Pancreas (tissue), 10 donors: Measurements from ENCODE around the gene LRRC55. TPM values are rescaled to one million over a fixed set of nuclear protein-coding genes. Genes with fewer than 3 reads are reported as not detected.
A peak's percentile ranks its signal among the peaks of the same experiment; 100 is the strongest.

Experiments
- ATAC-seq, 4 donors: fragments of 200-7000 bp; cut with Tn5 transposase; one replicate each; pipeline versions ENCODE4 v1.8.0 to v1.9.1; 2020; ENCODE audit warnings: mild to moderate bottlenecking in 4 of 4, moderate library complexity in 4 of 4
- DNase-seq, 6 donors: peaks; one replicate each; pipeline ENCODE4 v3.0.0-alpha.2; 2020
- FAIRE-seq: peaks from 2 replicates; lab custom pipeline; 2012; peaks lifted over from hg19 to GRCh38; lab: Jason Lieb, UNC
- H3K27ac ChIP-seq, 4 donors: fragments of 200-600 bp; sonication (generic); 1 replicate in 3 of 4; 2 replicates in 1 of 4; pipeline versions ENCODE4 v1.5.0 to v1.8.0; 2020
- H3K27me3 ChIP-seq, 4 donors: fragments of 200-600 bp; one replicate each; pipeline ENCODE4 v1.8.0; 2021
- H3K36me3 ChIP-seq, 3 donors: fragments of 200-600 bp; sonication (generic) in 1 of 3; one replicate each; pipeline versions ENCODE4 v1.5.0 to v1.8.0; 2020 to 2021
- H3K4me1 ChIP-seq, 3 donors: fragments of 200-600 bp; one replicate each; pipeline ENCODE4 v1.8.0; 2021
- H3K4me3 ChIP-seq, 4 donors: fragments of 200-600 bp; sonication (generic) in 2 of 4; one replicate each; pipeline versions ENCODE4 v1.5.0 to v1.8.0; 2020 to 2021
- H3K9me3 ChIP-seq, 4 donors: fragments of 200-600 bp; one replicate each; pipeline ENCODE4 v1.8.0; 2021
- CTCF ChIP-seq, 4 donors: fragments of 200-600 bp; sonication (generic) in 3 of 4; IDR thresholded peaks; one replicate each; pipeline versions ENCODE4 v1.5.0 to v1.8.0; 2021; ENCODE audit warnings: antibody characterized with exemption in 4 of 4
- WGBS, 2 donors: extraction: QIAGEN DNeasy Blood & Tissue Kit; methylation state at CpG; one replicate each; pipeline ENCODE4 v1.1.7; 2013; 5-methylcytosine and 5-hydroxymethylcytosine counted together
- intact Hi-C, 3 donors: fragments of 100-400 bp; cut with DNase I; formaldehyde crosslinking; loops; one replicate each; pipeline versions ENCODE4 v1.11.1 to v1.14.2; 2022
- polyA plus RNA-seq, 2 donors: library from polyadenylated mRNA; stranded (reverse); fragments of 200-250 nt; gene quantifications; one replicate each; pipeline ENCODE4 v1.2.3, GENCODE V29; 2013
- total RNA-seq, 6 donors: library from RNA; stranded (reverse); fragmentation: NEBNext Ultra II Directional in 4 of 6; extraction: Animal tissue kit (Norgen Biotek cat#: 25700) in 4 of 6; gene quantifications; one replicate each; pipeline versions ENCODE4 v1.2.1 to v1.2.4, GENCODE V29; 2021 to 2023
- donor health status: healthy with polysubstance abuse.
- donor health status: DM: no; HTN: no; CAD: no; lungs with moderate emphysema.
- donor health status: DM: no; HTN: no; CAD: no.
- donor health status: control.
- donor health status: control.
- donor health status: Bipolar disorder and iron deficiency.
- donor health status: DM: yes; HTN: yes; CAD: no.
- donor health status: DM: no; HTN: no; CAD: no.
- donor health status: DM: no; HTN: no; CAD: no.
- donor health status: DM: yes; HTN: yes; CAD: no.

The LRRC55 gene
- total and polyA plus RNA-seq, 8 donors: 0.03 to 1.2 (median 0.08) TPM

GRCh38 chr11:57175478-57175877 is 6.3 kb upstream of the LRRC55 start:
- H3K36me3 ChIP-seq: no peaks in the 10 kb centered on the region
- no peaks in the 10 kb centered on the region for H3K9me3 ChIP-seq
- H3K4me3 ChIP-seq: no peak overlapping the region
- FAIRE-seq (no peak), ATAC-seq (no peak), DNase-seq (no peak)
- H3K4me1 ChIP-seq: no peaks in the 10 kb centered on the region
- TF ChIP-seq CTCF (IDR thresholded peaks at IDR 0.05): no peak
- no peak overlapping the region for H3K27ac ChIP-seq
- peaks cover 0 to 5% (median 0%) of the 10 kb centered on the region in 4 donors for H3K27me3 ChIP-seq
- intact Hi-C loops: no loop called here

- FAIRE-seq (no peak), DNase-seq (no peak), ATAC-seq (no peak)
- no peak for TF ChIP-seq CTCF (IDR thresholded peaks at IDR 0.05)
- intact Hi-C loops: no loop called here
- no peaks in the 10 kb centered on the region for H3K36me3 ChIP-seq
- no peaks in the 10 kb centered on the region for H3K9me3 ChIP-seq
- H3K4me1 ChIP-seq: no peaks in the 10 kb centered on the region
- H3K27me3 ChIP-seq: peaks cover 0 to 5% (median 0%) of the 10 kb centered on the region in 4 donors
- 16 to 17% methylated on average over 2 of the region's 2 CpGs for WGBS, 2 donors
- no peak overlapping the region for H3K27ac ChIP-seq
- H3K4me3 ChIP-seq: no peak overlapping the region
Measured at GRCh38 chr11:57178334-57178733, 3.4 kb upstream of the LRRC55 start.

GRCh38 chr11:57179681-57180080 is 2.1 kb upstream of the LRRC55 start:
- no peaks in the 10 kb centered on the region for H3K4me1 ChIP-seq
- FAIRE-seq: no peak
- no peak for TF ChIP-seq CTCF (IDR thresholded peaks at IDR 0.05)

GRCh38 chr11:57180081-57180561 is 1.6 kb upstream of the LRRC55 start:
- intact Hi-C loops: no loop called here
- H3K4me1 ChIP-seq: no peaks in the 10 kb centered on the region
- peak in 1 of 4 donors; percentile 24 for ATAC-seq
- FAIRE-seq: no peak
- H3K36me3 ChIP-seq: no peaks in the 10 kb centered on the region
- H3K27ac ChIP-seq: no peak overlapping the region
- no peak for DNase-seq
- peaks cover 0 to 5% (median 0%) of the 10 kb centered on the region in 4 donors for H3K27me3 ChIP-seq
- TF ChIP-seq CTCF (IDR thresholded peaks at IDR 0.05): no peak
- H3K4me3 ChIP-seq: no peak overlapping the region
- H3K9me3 ChIP-seq: no peaks in the 10 kb centered on the region
- WGBS, 2 donors: 6 to 9% methylated on average over 24 of the region's 24 CpGs

More at GRCh38 chr11:57179681-57180080, 2.1 kb upstream of the LRRC55 start:
- no peak for DNase-seq
- H3K27me3 ChIP-seq: peaks cover 0 to 5% (median 0%) of the 10 kb centered on the region in 4 donors
- ATAC-seq: no peak
- H3K36me3 ChIP-seq: no peaks in the 10 kb centered on the region
- no peak overlapping the region for H3K4me3 ChIP-seq
- H3K9me3 ChIP-seq: no peaks in the 10 kb centered on the region
- intact Hi-C loops: no loop called here
- no peak overlapping the region for H3K27ac ChIP-seq
- WGBS, 2 donors: 56 to 57% methylated on average over 7 of the region's 7 CpGs

- intact Hi-C loops: no loop called here
- no peaks in the 10 kb centered on the region for H3K36me3 ChIP-seq
- peaks cover 0 to 5% (median 0%) of the 10 kb centered on the region in 4 donors for H3K27me3 ChIP-seq
- ATAC-seq (no peak), FAIRE-seq (no peak), DNase-seq (no peak)
- H3K4me1 ChIP-seq: no peaks in the 10 kb centered on the region
- 18 to 23% methylated on average over 2 of the region's 2 CpGs for WGBS, 2 donors
- no peaks in the 10 kb centered on the region for H3K9me3 ChIP-seq
- H3K4me3 ChIP-seq: no peak overlapping the region
- no peak for TF ChIP-seq CTCF (IDR thresholded peaks at IDR 0.05)
- no peak overlapping the region for H3K27ac ChIP-seq
Measured at GRCh38 chr11:57180964-57181363, 789 bp upstream of the LRRC55 start.
